GM21825 (cell line): ENCODE data around the gene AGAP9.
"Not testable (repeated sequence)": the region's sequence is repeated elsewhere in the genome, so short reads cannot be mapped to it uniquely, and the experiment has no call there.

Experiments used
- ATAC-seq: cut with Tn5 transposase; IDR thresholded peaks from one replicate; pipeline ENCODE4 v1.9.1; 2021; ENCODE audit warnings: mild to moderate bottlenecking, moderate library complexity; ENCODE audit not compliant: unreplicated experiment

AGAP9 gene

GRCh38 chr10:47523475-47523874 is at the start of gene AGAP9:
Gene AGAP9, minus strand, starts transcription at chr10:47523638. Its CDS starts 112 bp downstream, at chr10:47523526.
- ATAC-seq = not testable (repeated sequence)

GRCh38 chr10:47571138-47571912 is 47.9 kb upstream of the AGAP9 start:
- ATAC-seq = not testable (repeated sequence)

DNA sequence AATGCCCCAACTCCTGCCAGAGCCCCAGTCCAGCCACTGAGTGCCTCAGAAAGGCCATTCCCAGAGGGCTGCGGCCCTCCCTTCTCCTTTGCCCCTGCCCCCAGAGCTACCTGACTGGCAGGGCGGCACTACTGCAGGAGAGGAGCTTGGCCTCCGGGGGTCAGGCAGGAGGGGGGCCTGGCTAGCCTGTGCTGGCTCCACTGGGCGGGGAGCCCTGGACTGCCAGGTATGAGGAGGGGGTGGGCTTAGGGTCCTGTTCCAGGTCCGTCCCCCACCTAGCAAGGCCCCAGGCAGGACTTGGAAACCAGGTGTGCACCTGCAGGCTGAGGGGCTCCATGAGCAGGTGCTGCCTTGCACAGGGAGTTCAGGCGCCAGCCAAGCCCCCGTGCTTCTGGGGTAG is 43.3 kb upstream of the AGAP9 start:
- ATAC-seq = not testable (repeated sequence)

DNA sequence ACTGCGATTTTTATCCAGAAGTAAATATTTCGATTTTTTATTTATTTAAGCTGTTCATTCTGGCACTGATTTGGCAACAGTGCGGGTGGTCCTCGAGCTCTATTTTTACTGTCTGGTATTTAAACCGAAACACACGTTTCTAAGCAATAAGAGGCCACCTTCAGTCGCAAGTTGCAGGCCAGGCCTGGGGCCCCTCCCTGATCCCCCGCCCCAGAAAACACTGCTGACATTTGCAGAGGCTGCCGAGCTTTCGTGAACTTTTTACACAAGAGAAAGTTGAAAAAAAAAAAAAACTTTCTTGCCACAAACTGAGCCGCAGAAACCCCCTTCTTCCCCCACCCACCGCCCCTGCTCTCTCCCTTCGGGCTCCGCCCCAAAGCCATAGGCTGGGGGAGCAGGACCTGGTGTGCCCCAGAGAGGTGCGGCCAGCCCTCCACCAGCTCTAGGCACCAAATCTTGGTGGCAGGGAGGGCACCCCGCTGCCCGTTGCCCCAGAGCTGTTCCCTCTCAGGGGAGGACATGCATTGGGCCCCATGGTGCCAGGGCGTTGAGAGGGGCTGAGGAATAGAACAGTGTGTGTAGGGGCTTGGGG is 42.8 kb upstream of the AGAP9 start:
- not testable (repeated sequence) for ATAC-seq

GRCh38 chr10:47565517-47565920 is 42.1 kb upstream of the AGAP9 start:
- not testable (repeated sequence) for ATAC-seq

DNA sequence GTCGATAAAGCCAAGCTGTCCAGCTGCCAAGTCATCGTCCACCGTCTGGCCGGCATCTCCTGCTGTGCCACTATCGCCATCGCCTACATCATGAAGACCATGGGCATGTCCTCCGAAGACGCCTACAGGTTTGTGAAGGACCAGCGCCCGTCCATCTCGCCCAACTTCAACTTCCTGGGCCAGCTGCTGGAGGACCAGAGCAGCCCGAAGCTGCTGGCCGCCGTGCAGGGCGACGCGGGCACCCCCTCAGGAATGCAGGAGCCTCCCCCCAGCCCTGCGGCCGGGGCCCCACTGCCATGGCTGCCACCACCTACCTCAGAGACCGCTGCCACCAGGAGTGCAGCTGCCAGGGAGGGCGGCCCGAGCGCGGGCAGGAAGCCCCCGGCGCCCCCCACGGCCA is 41.5 kb upstream of the AGAP9 start:
- ATAC-seq = not testable (repeated sequence)

- ATAC-seq = not testable (repeated sequence)
Measured at GRCh38 chr10:47564318-47564717, 40.9 kb upstream of the AGAP9 start.

DNA sequence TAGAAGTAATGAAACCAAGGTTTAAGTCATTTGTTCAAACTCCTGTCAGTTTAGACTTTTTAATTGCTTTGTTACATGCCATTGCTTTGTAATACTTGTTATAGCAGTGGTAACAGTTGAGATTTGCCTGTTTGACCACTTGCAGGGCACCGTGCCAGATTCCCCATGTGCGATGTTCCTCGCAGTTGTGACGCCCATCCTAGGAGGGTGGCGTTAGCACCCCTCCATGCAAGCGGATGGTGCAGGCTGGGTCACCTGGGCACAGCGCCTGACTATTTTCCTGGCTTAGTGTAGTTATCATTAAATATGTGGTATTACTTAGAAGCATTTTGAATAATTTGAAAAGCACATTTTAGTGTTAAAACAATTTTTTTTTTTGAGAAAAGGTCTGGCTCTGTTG is 37.0 kb upstream of the AGAP9 start:
- ATAC-seq = not testable (repeated sequence)

- ATAC-seq = not testable (repeated sequence)
Measured at GRCh38 chr10:47559718-47560308, 36.4 kb upstream of the AGAP9 start.

- not testable (repeated sequence) for ATAC-seq
Measured at GRCh38 chr10:47558109-47558508, 34.7 kb upstream of the AGAP9 start.

GRCh38 chr10:47557616-47558015 is 34.2 kb upstream of the AGAP9 start:
- ATAC-seq = peak; percentile 39

GRCh38 chr10:47555334-47555733 is 31.9 kb upstream of the AGAP9 start:
- ATAC-seq = not testable (repeated sequence)

- not testable (repeated sequence) for ATAC-seq
Measured at GRCh38 chr10:47554552-47554951, 31.1 kb upstream of the AGAP9 start.

- ATAC-seq = not testable (repeated sequence)
Measured at GRCh38 chr10:47553860-47554247, 30.4 kb upstream of the AGAP9 start.

DNA sequence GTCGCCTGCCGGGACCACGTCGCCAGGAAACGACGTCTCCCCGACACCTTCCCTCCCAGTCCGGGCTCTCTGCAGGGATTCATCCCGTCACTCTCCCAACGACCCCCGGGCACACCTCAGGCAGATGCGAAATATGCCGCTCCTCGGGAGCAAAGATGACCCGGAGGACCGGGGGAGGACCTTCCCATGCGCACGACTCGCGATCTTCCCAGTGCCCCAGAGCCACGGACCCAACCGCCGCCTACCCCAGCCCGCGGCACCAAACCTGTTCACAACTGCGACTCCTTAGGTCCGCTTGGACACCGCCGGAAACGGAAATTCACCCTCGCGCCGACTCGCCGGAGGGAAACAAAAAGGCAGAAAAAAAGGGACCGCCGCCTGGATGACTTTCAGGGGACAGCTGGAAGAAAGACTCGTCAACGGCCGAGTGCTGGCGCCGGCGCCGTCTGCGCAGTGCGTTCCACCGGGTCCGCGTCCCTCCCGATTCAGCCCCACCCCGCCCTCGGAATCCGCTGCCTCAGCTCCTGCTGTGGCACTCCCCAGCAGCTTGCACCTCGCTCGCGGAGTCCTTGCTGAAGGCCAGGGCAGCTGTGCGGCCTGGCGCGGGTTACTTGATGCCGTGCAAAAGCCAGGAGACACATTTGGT is 29.9 kb upstream of the AGAP9 start:
- peak; percentile 84 for ATAC-seq

DNA sequence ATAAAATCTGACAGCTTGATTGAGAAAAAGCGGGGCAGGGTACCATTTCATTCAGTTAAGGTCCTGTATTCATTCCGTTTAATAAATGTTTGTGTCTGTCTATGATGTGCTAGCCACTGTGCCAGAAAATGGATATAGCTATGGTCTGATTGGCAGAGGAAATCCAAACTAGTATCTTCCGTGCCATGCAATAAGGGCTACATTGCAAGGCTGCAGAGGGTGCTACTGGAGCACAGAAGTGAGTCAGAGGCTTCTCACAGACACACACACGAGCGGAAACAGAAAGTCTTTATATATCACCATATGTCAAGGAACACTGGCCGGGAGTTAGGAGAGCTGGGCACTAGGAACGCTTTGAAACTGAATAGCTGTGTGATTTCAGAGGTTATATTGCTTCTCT is 29.3 kb upstream of the AGAP9 start:
- peak; percentile 52 for ATAC-seq

- ATAC-seq = not testable (repeated sequence)
Measured at GRCh38 chr10:47547286-47547685, 23.8 kb upstream of the AGAP9 start.

GRCh38 chr10:47536430-47536829 is 13.0 kb upstream of the AGAP9 start:
- ATAC-seq = not testable (repeated sequence)

DNA sequence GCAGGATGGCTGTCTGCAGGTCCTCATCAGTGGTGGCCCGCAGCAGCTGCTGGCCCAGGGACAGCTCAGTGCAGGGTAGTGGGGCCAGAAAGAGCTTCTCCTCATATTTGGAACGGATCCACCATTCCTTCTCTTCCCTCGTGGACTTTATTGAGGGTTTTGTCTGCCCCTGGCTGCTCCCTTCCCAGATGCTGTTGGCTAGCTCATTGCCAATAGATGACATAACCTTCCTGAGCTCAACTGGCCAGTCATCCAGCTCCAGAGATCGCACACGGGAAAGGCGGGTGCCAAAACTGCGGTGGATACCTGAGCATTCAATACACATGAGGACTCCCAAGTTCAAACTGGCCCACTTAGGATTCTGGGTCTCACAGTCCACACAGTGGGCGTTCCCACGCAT is 21.1 kb downstream of the AGAP9 start:
- not testable (repeated sequence) for ATAC-seq

DNA sequence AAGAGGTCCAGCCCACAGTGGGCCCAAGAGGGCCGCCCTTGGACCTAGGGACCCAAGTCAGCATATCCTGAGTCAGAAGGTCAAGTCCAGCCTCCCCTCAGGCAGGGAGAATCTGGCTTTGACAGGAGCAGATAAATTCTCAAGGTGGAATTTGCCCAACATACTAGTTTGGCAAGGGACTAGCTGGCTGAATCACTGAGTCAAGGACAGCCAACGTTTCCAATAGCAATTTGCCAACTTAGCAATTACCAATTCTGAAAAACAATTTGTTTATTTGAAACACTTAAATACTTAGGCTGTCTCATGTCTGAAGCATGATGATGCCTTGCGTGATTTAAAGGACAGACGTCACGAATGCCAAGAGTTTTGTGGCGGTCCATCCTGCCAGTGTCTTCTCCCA is 29.2 kb downstream of the AGAP9 start:
- not testable (repeated sequence) for ATAC-seq

GRCh38 chr10:47491600-47491999 is 31.8 kb downstream of the AGAP9 start, which contains the start of gene FAM25G:
Gene FAM25G, minus strand, starts transcription at chr10:47491700. Its CDS starts 26 bp downstream, at chr10:47491674.
- not testable (repeated sequence) for ATAC-seq
